Right renal cortex interstitium (tissue), 3 donors: ENCODE results near the gene GABARAP. TPM values are rescaled to one million over a fixed set of nuclear protein-coding genes. Genes with fewer than 3 reads are reported as not detected.
A peak's percentile ranks its signal among the peaks of the same experiment; 100 is the strongest.

ENCODE experiments used
- DNase-seq, 3 donors: peaks; one replicate each; pipeline ENCODE4 v3.0.0-alpha.2; 2013; ENCODE audit warnings: low read depth in 3 of 3, low spot score in 2 of 3
- polyA plus RNA-seq, 3 donors: library from polyadenylated mRNA; unstranded; fragments of 120-200 nt; gene quantifications; one replicate each; pipeline ENCODE4 v1.2.1, GENCODE V29; 2013; ENCODE audit not compliant: insufficient read length in 3 of 3

Gene GABARAP
- polyA plus RNA-seq, 3 donors: 466 to 495 (median 468) TPM

- DNase-seq: no peak
Measured at GRCh38 chr17:7223375-7223774, 18.9 kb downstream of the GABARAP start.

- no peak for DNase-seq
Measured at GRCh38 chr17:7222972-7223292, 19.3 kb downstream of the GABARAP start.

- DNase-seq: no peak
Measured at GRCh38 chr17:7222093-7222971, 19.9 kb downstream of the GABARAP start.

GRCh38 chr17:7221278-7222092 lies 20.8 kb downstream of the GABARAP start:
- no peak for DNase-seq

- DNase-seq: no peak
Measured at GRCh38 chr17:7220593-7221277, 21.5 kb downstream of the GABARAP start.

GRCh38 chr17:7219812-7220592 lies 22.2 kb downstream of the GABARAP start, which contains the start of the genes ACADVL and DLG4:
Gene ACADVL, plus strand, starts transcription at chr17:7219938. Its CDS starts 47 bp downstream, at chr17:7219985.
Gene DLG4, minus strand, starts transcription at chr17:7219836.
- no peak for DNase-seq

GRCh38 chr17:7219229-7219811 lies 22.9 kb downstream of the GABARAP start:
- no peak for DNase-seq

- DNase-seq: no peak
Measured at GRCh38 chr17:7218758-7219157, 23.5 kb downstream of the GABARAP start.

GRCh38 chr17:7218166-7218565 lies 24.1 kb downstream of the GABARAP start:
- no peak for DNase-seq

- no peak for DNase-seq
Measured at GRCh38 chr17:7217113-7217987, 24.9 kb downstream of the GABARAP start.

- no peak for DNase-seq
Measured at GRCh38 chr17:7216242-7217112, 25.8 kb downstream of the GABARAP start.

GRCh38 chr17:7215652-7216180 lies 26.5 kb downstream of the GABARAP start:
- DNase-seq: no peak

- DNase-seq: peak in 1 of 3 donors; percentile 86
Measured at GRCh38 chr17:7215136-7215638, 27.1 kb downstream of the GABARAP start.

- peak; percentile 96 for DNase-seq
Measured at GRCh38 chr17:7214300-7215135, 27.7 kb downstream of the GABARAP start.

GRCh38 chr17:7213895-7214299 lies 28.4 kb downstream of the GABARAP start:
- DNase-seq: peak; percentile 90 to 93 (median 92)

GRCh38 chr17:7211491-7212273 lies 30.6 kb downstream of the GABARAP start:
- DNase-seq: no peak
